ENCODE measurements around the gene PLVAP. TPM values are rescaled to one million over a fixed set of nuclear protein-coding genes. Genes with fewer than 3 reads are reported as not detected.

Gene PLVAP
- total RNA-seq, 4 donors from 2014 or later: 41.4 to 110 (median 67.9) TPM

DNA sequence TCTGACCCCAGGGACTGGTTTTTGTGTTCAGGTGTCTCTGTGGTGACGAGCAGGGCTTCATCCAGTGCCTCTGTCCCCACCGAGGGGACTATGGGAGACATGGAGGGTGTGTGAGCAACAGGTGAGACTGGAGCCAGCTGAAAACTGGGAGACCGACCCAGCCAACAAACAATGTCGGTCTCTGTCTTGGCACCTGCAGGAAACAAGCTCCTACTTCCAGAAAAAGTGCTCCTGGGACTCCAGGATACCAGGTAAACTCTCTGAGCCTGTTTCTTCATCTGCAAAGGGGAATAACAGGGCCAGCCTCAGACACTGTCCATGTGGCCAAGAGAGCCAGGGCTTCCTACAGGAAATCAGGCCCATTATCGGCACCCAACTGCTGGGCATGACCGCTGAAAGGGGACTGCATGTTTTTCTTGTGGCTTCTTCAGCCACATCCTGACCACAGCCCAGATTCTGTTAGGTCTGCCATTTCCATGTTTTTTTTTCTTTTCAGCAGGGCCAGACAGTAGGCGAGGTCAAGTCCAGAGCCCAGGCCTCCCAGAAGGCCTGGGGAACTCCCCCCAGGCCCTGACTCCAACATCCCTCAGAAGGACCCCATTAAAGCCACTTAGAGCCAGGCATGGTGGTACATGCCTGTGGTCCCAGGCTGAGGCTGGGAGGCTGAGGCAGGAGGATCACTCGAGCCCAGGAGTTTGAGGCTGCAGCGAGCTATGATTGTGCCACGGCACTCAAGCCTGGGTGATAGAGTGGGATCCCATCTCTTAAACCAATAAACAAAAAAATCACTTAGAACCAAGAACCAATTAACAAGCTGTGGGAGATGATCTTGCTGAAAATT, 29.1 kb upstream of the PLVAP start:
- peaks cover 21% of the 10 kb centered on the region for H3K27me3 ChIP-seq
- TF ChIP-seq POLR2AphosphoS5 (IDR thresholded peaks at IDR 0.05): no peak
- TF ChIP-seq, protein P1, sequence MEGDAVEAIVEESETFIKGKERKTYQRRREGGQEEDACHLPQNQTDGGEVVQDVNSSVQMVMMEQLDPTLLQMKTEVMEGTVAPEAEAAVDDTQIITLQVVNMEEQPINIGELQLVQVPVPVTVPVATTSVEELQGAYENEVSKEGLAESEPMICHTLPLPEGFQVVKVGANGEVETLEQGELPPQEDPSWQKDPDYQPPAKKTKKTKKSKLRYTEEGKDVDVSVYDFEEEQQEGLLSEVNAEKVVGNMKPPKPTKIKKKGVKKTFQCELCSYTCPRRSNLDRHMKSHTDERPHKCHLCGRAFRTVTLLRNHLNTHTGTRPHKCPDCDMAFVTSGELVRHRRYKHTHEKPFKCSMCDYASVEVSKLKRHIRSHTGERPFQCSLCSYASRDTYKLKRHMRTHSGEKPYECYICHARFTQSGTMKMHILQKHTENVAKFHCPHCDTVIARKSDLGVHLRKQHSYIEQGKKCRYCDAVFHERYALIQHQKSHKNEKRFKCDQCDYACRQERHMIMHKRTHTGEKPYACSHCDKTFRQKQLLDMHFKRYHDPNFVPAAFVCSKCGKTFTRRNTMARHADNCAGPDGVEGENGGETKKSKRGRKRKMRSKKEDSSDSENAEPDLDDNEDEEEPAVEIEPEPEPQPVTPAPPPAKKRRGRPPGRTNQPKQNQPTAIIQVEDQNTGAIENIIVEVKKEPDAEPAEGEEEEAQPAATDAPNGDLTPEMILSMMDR (IDR thresholded peaks at IDR 0.05): no peak
- no peak for TF ChIP-seq EP300 (IDR thresholded peaks at IDR 0.05)
- TF ChIP-seq POLR2A (IDR thresholded peaks at IDR 0.05): no peak
- peaks cover 0 to 5% of the 10 kb centered on the region in 2 donors for H3K36me3 ChIP-seq
- H3K4me3 ChIP-seq: peak overlapping the region; percentile 2 to 49
- peaks cover 0 to 37% (median 0%) of the 10 kb centered on the region in 3 donors for H3K4me1 ChIP-seq
- peak overlapping the region in 3 of 4 donors; percentile 72 to 78 (median 72) for H3K27ac ChIP-seq
- 40 to 73% methylated on average over 1 to 2 of the region's 10 CpGs for WGBS, 2 donors (ENCODE audit: low coverage in 1 of 2)
- no peaks in the 10 kb centered on the region for H3K9me3 ChIP-seq
- ATAC-seq: no peak

- peaks cover 25% of the 10 kb centered on the region for H3K27me3 ChIP-seq
- peak; percentile 89 for ATAC-seq
- H3K4me3 ChIP-seq: peak within 1 kb of the TSS; percentile 30 to 49
- TF ChIP-seq EP300 (IDR thresholded peaks at IDR 0.05) (no peak), POLR2A (IDR thresholded peaks at IDR 0.05) (peak; percentile 9 to 21), POLR2AphosphoS5 (IDR thresholded peaks at IDR 0.05) (peak; percentile 80)
- peaks cover 0 to 5% of the 10 kb centered on the region in 2 donors for H3K36me3 ChIP-seq
- WGBS, 2 donors (ENCODE audit: low coverage in 1 of 2): no CpG with 5 or more reads among the region's 18 CpGs
- peak within 1 kb of the TSS; percentile 3 to 78 (median 72) for H3K27ac ChIP-seq
- peaks cover 0 to 37% (median 0%) of the 10 kb centered on the region in 3 donors for H3K4me1 ChIP-seq
- no peaks in the 10 kb centered on the region for H3K9me3 ChIP-seq
These were observed 28.3 kb upstream of the PLVAP start, which contains the start of gene BST2 for GRCh38 chr19:17405250-17406045. Gene BST2, minus strand, starts transcription at chr19:17405630. Its CDS starts 55 bp downstream, at chr19:17405575.

GRCh38 chr19:17404621-17405249, 27.6 kb upstream of the PLVAP start:
- Histone ChIP-seq H3K27ac (peak overlapping the region; percentile 3 to 78 (median 72)), H3K4me3 (peak overlapping the region; percentile 30 to 49)
- no peak for ATAC-seq

DNA sequence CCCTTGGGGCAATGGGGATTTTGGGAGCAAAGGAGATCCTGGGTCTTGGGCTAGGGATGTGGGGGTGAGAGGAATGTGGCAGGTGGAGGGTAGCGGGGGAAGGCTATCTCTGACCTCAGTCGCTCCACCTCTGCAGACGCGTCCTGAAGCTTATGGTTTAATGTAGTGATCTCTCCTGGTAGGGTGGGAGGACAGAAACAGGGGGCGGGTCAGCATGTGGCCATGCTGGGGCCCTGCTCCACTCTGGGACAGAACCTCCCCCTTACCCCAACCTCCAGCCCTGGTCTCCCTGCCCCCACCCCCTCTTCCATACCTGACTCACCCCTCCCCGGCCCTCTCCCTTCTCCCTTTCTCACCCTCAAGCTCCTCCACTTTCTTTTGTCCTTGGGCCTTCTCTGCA, 26.9 kb upstream of the PLVAP start:
- H3K27me3 ChIP-seq: peaks cover 29% of the 10 kb centered on the region
- H3K9me3 ChIP-seq: no peaks in the 10 kb centered on the region
- peak overlapping the region in 1 of 4 donors; percentile 78 for H3K27ac ChIP-seq
- peaks cover 0 to 13% of the 10 kb centered on the region in 2 donors for H3K36me3 ChIP-seq
- 83% methylated on average over 4 of the region's 6 CpGs; no CpG with 5 or more reads in 1 of the 2 donors for WGBS, 2 donors (ENCODE audit: low coverage in 1 of 2)
- no peak for TF ChIP-seq POLR2AphosphoS5 (IDR thresholded peaks at IDR 0.05)
- TF ChIP-seq EP300 (IDR thresholded peaks at IDR 0.05): no peak
- TF ChIP-seq, protein P1 (IDR thresholded peaks at IDR 0.05): no peak
- no peak for TF ChIP-seq POLR2A (IDR thresholded peaks at IDR 0.05)
- peaks cover 0 to 37% (median 0%) of the 10 kb centered on the region in 3 donors for H3K4me1 ChIP-seq
- ATAC-seq: no peak
- peak overlapping the region in 1 of 2 donors; percentile 49 for H3K4me3 ChIP-seq

More at GRCh38 chr19:17404621-17405249, 27.6 kb upstream of the PLVAP start:
- TF ChIP-seq EP300 (IDR thresholded peaks at IDR 0.05): no peak
- TF ChIP-seq POLR2A (IDR thresholded peaks at IDR 0.05): no peak
- TF ChIP-seq POLR2AphosphoS5 (IDR thresholded peaks at IDR 0.05): no peak
- TF ChIP-seq, protein P1 (IDR thresholded peaks at IDR 0.05): no peak
- WGBS, 2 donors (ENCODE audit: low coverage in 1 of 2): 75 to 90% methylated on average over 3 of the region's 7 CpGs
- peaks cover 0 to 37% (median 0%) of the 10 kb centered on the region in 3 donors for H3K4me1 ChIP-seq
- peaks cover 29% of the 10 kb centered on the region for H3K27me3 ChIP-seq
- H3K36me3 ChIP-seq: peaks cover 0 to 12% of the 10 kb centered on the region in 2 donors
- no peaks in the 10 kb centered on the region for H3K9me3 ChIP-seq

All from gastroesophageal sphincter (tissue), 4 donors.